Right cardiac atrium (tissue), 5 donors: ENCODE results near the gene SLC35B2. TPM values are rescaled to one million over a fixed set of nuclear protein-coding genes. Genes with fewer than 3 reads are reported as not detected.

Experiments
- ATAC-seq, 2 donors: fragments of 200-7000 bp; cut with Tn5 transposase; one replicate each; pipeline versions ENCODE4 v1.8.0 to v1.9.1; 2020; ENCODE audit warnings: moderate library complexity in 2 of 2, mild to moderate bottlenecking in 1 of 2
- DNase-seq, 3 donors: peaks; one replicate each; pipeline ENCODE4 v3.0.0-alpha.2; 2020
- H3K27ac ChIP-seq: one replicate; pipeline ENCODE4 v1.5.1; 2013; ENCODE audit warnings: mild to moderate bottlenecking, low read length, control low read depth, moderate library complexity
- H3K27me3 ChIP-seq: one replicate; pipeline ENCODE4 v1.6.1; 2013; ENCODE audit not compliant: control insufficient read depth, insufficient read depth
- H3K4me1 ChIP-seq: one replicate; pipeline ENCODE4 v1.6.1; 2013; ENCODE audit warnings: low read length; ENCODE audit not compliant: control insufficient read depth, insufficient read depth
- H3K4me3 ChIP-seq: one replicate; pipeline ENCODE4 v1.5.1; 2013; ENCODE audit warnings: low read length, control low read depth
- H3K9me3 ChIP-seq: one replicate; pipeline ENCODE4 v1.6.1; 2013; ENCODE audit warnings: low read length; ENCODE audit not compliant: control insufficient read depth
- WGBS: extraction: QIAGEN DNeasy Blood & Tissue Kit; methylation state at CpG from one replicate; pipeline ENCODE4 v1.1.7; 2013; 5-methylcytosine and 5-hydroxymethylcytosine counted together
- intact Hi-C, 4 donors: fragments of 100-400 bp; cut with DNase I; formaldehyde crosslinking; loops; one replicate each; pipeline versions ENCODE4 v1.11.0 to v1.14.0; 2022 to 2023
- polyA plus RNA-seq: library from polyadenylated mRNA; stranded (reverse); fragments of 200-250 nt; gene quantifications from one replicate; pipeline ENCODE4 v1.2.3, GENCODE V29; 2013
- total RNA-seq, 4 donors: library from RNA; stranded (reverse); fragmentation: NEBNext Ultra II Directional; extraction: Animal tissue kit (Norgen Biotek cat#: 25700); gene quantifications; one replicate each; pipeline ENCODE4 v1.2.1, GENCODE V29; 2021
- donor health status: healthy with polysubstance abuse.
- donor health status: DM: no; HTN: yes; CAD: no.
- donor health status: DM: no; HTN: no; CAD: no.
- donor health status: DM: no; HTN: yes; CAD: no; lungs with severe emphysema.
- donor health status: DM: yes; HTN: yes; CAD: no.

The SLC35B2 gene
- total and polyA plus RNA-seq, 5 donors: 15.8 to 25.2 (median 21.8) TPM

DNA sequence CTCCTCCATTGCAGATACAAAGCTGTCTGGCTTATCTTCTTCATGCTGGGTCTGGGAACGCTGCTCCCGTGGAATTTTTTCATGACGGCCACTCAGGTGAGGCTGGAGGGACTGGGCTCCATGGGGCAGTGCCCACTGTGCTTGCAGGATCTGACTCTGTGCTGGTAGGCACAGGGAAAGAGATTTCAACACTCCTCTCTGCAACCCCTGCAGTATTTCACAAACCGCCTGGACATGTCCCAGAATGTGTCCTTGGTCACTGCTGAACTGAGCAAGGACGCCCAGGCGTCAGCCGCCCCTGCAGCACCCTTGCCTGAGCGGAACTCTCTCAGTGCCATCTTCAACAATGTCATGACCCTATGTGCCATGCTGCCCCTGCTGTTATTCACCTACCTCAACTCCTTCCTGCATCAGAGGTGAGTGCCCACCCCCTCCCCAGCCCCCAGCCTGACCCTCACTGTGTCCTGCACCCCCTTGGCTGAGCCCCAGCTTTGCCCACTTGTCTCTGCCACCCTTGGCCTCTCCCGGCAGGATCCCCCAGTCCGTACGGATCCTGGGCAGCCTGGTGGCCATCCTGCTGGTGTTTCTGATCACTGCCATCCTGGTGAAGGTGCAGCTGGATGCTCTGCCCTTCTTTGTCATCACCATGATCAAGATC is 27.8 kb downstream of the SLC35B2 start:
- Histone ChIP-seq H3K4me1 (peaks cover 24% of the 10 kb centered on the region), H3K4me3 (no peak overlapping the region), H3K27me3 (no peaks in the 10 kb centered on the region), H3K9me3 (no peaks in the 10 kb centered on the region), H3K27ac (peak overlapping the region; percentile 72)
- intact Hi-C loops: loop anchor here (5.0 to 10.0 kb wide), 2 partner anchors 57 to 135 kb away; no protein-coding TSS in a partner anchor
- ATAC-seq (peak; percentile 35 to 45), DNase-seq (peak; percentile 55 to 78 (median 77))
- 61% methylated on average over 11 of the region's 11 CpGs for WGBS

DNA sequence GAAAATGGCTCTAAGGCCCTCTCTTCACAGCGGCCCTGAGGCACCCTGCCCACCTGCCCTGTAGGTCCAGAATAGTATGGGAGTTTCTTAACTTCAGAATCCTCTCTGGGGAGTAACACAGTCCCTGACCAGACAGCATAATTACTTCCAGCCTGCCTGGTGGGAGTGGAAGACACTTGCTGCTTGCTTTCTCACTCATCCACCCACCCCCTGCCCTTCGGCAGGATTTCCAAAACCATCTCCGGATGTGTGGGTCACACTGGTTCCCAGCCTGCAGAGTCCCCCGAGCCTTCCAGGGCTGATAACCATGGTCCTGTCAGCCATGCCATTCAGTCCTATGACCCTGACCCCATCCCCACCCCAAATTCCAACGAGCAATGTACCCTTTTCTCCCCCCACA is 28.5 kb downstream of the SLC35B2 start:
- DNase-seq (peak in 1 of 3 donors; percentile 46), ATAC-seq (no peak)
- H3K27me3 ChIP-seq: no peaks in the 10 kb centered on the region
- no peaks in the 10 kb centered on the region for H3K9me3 ChIP-seq
- peak overlapping the region; percentile 72 for H3K27ac ChIP-seq
- intact Hi-C loops: no loop called here
- H3K4me1 ChIP-seq: peaks cover 27% of the 10 kb centered on the region
- WGBS: 46% methylated on average over 5 of the region's 5 CpGs
- H3K4me3 ChIP-seq: no peak overlapping the region

DNA sequence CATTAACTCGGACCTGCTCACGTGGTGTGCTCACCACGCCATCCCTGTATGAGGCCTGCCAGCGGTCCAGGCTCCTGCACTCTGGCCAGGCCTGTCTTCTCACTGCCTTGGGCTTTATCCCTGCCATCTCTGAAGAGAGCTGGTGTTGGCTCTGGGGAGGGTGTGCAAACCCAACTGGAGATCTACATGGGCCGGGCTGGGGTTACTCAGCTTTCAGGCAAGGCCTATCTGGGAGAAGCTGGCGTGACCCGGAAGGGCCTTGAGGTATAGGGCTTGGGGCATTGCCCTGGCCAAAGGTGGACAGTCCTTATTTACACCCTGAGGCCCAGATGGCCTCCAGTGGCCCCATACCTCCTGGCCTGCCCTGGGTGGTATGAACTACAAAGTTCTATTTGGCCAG is 28.9 kb downstream of the SLC35B2 start:
- WGBS: 86% methylated on average over 7 of the region's 7 CpGs
- Histone ChIP-seq H3K9me3 (no peaks in the 10 kb centered on the region), H3K27ac (peak overlapping the region; percentile 72), H3K4me3 (no peak overlapping the region), H3K4me1 (peaks cover 23% of the 10 kb centered on the region), H3K27me3 (no peaks in the 10 kb centered on the region)
- intact Hi-C loops: no loop called here
- ATAC-seq: no peak
- peak in 2 of 3 donors; percentile 26 to 41 for DNase-seq

GRCh38 chr6:44228031-44228430 is 29.3 kb downstream of the SLC35B2 start:
- ATAC-seq: no peak
- DNase-seq: peak in 2 of 3 donors; percentile 34 to 39
- intact Hi-C loops: no loop called here

DNA sequence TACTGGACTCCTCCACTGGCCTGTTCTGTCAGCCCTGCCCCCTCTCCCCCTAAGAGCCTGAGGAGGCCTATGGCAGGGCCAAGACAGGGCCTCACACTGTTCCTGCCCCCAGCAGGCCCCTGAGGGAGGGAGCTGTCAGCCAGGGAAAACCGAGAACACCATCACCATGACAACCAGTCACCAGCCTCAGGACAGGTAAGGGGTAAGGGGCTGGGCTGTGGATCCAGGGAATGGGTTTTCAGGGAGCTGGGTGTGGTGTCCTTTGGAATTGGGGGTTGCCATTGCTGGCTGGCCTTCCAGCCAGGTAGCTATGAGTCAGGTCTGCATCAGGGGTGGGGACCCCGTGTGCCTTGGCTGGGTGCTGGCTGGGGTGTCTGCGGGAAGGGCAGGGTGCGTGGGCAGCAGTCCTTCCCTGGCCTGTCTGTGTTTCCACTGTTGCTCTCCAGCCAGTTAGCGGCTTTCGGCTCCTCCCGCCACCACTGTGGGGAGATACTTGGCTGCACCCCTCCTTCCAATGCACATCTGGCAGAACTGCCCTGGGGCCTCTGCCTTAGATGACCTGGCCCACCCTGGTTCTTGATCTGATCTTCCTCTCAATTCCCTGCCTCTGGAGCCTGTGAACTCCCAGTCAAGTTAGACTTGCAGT is 30.1 kb downstream of the SLC35B2 start:
- DNase-seq: peak in 2 of 3 donors; percentile 63 to 65
- Histone ChIP-seq H3K4me3 (peak overlapping the region; percentile 1), H3K27ac (peak overlapping the region; percentile 72), H3K9me3 (no peaks in the 10 kb centered on the region), H3K4me1 (peaks cover 25% of the 10 kb centered on the region), H3K27me3 (no peaks in the 10 kb centered on the region)
- intact Hi-C loops: no loop called here
- ATAC-seq: peak in 1 of 2 donors; percentile 3
- WGBS: 46% methylated on average over 7 of the region's 7 CpGs

More at GRCh38 chr6:44228031-44228430, 29.3 kb downstream of the SLC35B2 start:
- Histone ChIP-seq H3K4me1 (peaks cover 19% of the 10 kb centered on the region), H3K27me3 (no peaks in the 10 kb centered on the region), H3K27ac (peak overlapping the region; percentile 72), H3K9me3 (no peaks in the 10 kb centered on the region), H3K4me3 (no peak overlapping the region)
- 77% methylated on average over 6 of the region's 6 CpGs for WGBS

- Histone ChIP-seq H3K27ac (peak overlapping the region; percentile 91), H3K27me3 (no peaks in the 10 kb centered on the region), H3K4me1 (peaks cover 30% of the 10 kb centered on the region), H3K4me3 (peak overlapping the region; percentile 1), H3K9me3 (no peaks in the 10 kb centered on the region)
- WGBS: 30% methylated on average over 15 of the region's 15 CpGs
- ATAC-seq (peak in 1 of 2 donors; percentile 2), DNase-seq (peak in 2 of 3 donors; percentile 79 to 80)
- intact Hi-C loops: no loop called here
Observed at GRCh38 chr6:44226368-44227147, 30.8 kb downstream of the SLC35B2 start.

- no peak for ATAC-seq
- no peak overlapping the region for H3K4me3 ChIP-seq
Observed at GRCh38 chr6:44225579-44226325, 31.6 kb downstream of the SLC35B2 start.

GRCh38 chr6:44224965-44225305 is 32.4 kb downstream of the SLC35B2 start:
- H3K4me3 ChIP-seq: no peak overlapping the region
- 89% methylated on average over 4 of the region's 4 CpGs for WGBS
- no peak overlapping the region for H3K27ac ChIP-seq
- peaks cover 30% of the 10 kb centered on the region for H3K4me1 ChIP-seq
- DNase-seq: peak in 1 of 3 donors; percentile 1
- H3K27me3 ChIP-seq: no peaks in the 10 kb centered on the region
- intact Hi-C loops: no loop called here
- no peak for ATAC-seq
- no peaks in the 10 kb centered on the region for H3K9me3 ChIP-seq

More at GRCh38 chr6:44225579-44226325, 31.6 kb downstream of the SLC35B2 start:
- H3K4me1 ChIP-seq: peaks cover 30% of the 10 kb centered on the region
- H3K27ac ChIP-seq: peak overlapping the region; percentile 91
- no peaks in the 10 kb centered on the region for H3K27me3 ChIP-seq
- 70% methylated on average over 8 of the region's 8 CpGs for WGBS
- peak in 2 of 3 donors; percentile 41 to 44 for DNase-seq
- H3K9me3 ChIP-seq: no peaks in the 10 kb centered on the region
- intact Hi-C loops: no loop called here

DNA sequence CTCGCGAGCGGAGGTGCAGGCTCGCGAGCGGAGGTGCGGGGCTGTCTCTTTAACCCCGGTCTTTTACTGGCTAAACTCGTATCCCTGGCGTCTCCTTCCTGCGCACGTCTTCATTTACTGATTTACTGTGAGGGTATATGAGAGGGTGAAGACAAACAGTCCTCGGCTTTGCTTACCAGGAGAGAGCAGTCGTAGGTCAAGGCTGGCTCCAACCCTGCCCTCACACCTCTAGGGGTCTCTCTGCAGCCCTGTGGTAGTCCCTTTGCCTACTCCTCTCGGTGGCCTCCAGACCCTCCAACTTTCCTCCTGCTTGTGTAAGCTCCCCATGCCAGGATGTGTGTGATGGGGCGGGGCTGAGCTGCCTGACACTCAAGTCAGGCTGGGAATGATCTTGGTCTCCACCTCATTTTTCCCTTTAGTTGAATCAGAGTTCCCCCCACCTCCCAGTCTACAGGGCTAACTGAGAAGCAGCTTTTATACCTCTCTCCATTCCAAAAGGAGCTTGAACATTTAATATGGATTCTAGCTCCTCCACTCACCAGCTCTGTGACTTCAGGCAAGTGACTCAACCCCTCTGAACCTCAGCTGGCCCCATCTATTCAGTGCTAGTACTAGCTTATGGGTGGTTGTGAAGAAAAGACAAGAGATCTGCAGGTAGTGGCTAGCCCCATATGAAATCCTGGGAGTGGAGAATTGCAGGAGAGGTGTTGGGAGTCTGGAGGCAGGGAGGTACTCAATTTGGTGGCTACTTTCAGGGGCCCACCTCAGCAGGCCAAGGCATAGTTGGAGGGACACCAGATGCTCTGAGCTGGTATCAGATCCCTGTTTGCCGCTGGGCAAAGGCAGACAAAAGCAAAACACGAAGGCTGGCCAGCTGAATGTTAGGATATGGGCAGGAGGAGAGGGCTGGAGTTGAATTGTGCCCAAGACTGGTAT is 33.0 kb downstream of the SLC35B2 start:
- peak overlapping the region; percentile 67 for H3K4me3 ChIP-seq
- DNase-seq (peak in 2 of 3 donors; percentile 66 to 70), ATAC-seq (no peak)
- H3K27ac ChIP-seq: peak overlapping the region; percentile 68
- WGBS: 8% methylated on average over 18 of the region's 18 CpGs
- intact Hi-C loops: no loop called here
- no peaks in the 10 kb centered on the region for H3K9me3 ChIP-seq
- no peaks in the 10 kb centered on the region for H3K27me3 ChIP-seq
- peaks cover 30% of the 10 kb centered on the region for H3K4me1 ChIP-seq
